NCI-H1694 treated with DMSO at 0.1 percent for 48 hours (cell line): ENCODE measurements around the gene SRGAP2.
"Not testable (repeated sequence)": the region's sequence is repeated elsewhere in the genome, so short reads cannot be mapped to it uniquely, and the experiment has no call there.

ENCODE experiments used
- DNase-seq: peaks from one replicate; lab custom pipeline; 2025; lab: John Stamatoyannopoulos, UW

The SRGAP2 gene

GRCh38 chr1:206203364-206204158 lies at the start of gene SRGAP2:
SRGAP2 (plus strand) TSS chr1:206203541; CDS start chr1:206205971, 2,430 bp downstream.
- not testable (repeated sequence) for DNase-seq

DNA sequence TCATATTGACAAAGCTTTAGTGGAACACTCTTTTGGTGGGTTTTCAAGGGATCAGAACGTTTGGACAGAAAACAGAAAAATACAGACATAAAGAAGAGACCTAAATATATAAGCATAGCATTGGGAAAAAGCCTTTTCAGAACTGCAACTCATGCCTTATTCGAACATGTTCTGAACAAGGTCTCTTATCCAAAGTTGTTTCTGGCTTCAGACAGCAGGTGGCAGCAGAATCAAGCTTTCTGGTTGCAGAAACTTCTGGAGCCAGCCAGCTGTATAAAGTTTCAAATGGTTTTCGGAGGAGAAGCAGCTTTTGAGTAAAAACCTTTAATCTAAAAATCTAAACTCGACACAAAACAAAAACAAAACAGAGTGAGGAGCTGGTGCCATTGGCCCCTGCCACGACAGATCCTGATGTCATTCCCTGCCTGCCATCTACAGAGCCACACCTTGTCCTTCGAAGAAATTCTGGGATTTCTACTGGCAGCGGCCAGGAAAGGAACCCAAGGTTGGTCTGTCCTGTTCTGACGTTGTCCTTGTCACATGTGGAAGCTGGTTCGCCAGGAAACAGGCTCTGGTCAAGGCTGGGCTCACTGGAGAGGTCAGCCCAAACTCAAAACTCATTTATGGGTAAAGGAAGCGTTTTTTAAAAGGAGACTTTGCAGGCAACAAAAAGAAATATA lies 35.9 kb upstream of the SRGAP2 start:
- DNase-seq, result not testable (repeated sequence)

- not testable (repeated sequence) for DNase-seq
These were observed 33.5 kb upstream of the SRGAP2 start for GRCh38 chr1:206169794-206170193.

GRCh38 chr1:206173110-206173719 lies 30.1 kb upstream of the SRGAP2 start:
- not testable (repeated sequence) for DNase-seq

GRCh38 chr1:206174182-206174868 lies 29.0 kb upstream of the SRGAP2 start:
- not testable (repeated sequence) for DNase-seq

DNA sequence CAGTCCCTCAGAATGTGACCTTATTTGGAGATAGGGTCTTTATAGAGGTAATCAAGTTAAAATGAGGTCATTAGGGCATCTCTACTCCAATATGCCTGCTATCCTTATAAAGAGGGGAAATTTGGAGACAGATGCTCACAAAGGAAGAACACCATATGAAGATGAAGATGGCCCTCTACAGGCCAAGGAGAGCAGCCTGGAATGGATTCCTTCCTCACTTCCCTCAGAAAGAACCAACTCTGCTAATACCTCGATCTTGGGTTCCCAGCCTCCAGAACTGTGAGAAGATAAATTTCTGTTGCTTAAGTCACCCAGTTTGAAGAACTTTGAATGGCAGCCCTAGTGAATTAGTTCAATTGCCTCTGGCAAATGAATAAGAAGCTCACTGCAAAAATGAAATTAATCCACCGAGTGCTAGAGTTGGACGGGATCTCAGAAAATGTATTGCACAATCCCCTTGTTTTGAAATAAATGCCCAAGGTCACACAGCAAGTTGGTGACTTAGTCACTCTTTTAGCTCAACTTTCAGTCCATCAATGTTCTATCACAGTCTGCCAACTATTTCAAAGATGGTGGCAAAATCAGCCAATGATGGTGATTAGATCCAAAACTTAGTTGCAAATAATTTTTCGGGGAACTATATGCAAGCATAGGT lies 27.8 kb upstream of the SRGAP2 start:
- not testable (repeated sequence) for DNase-seq

- DNase-seq, result not testable (repeated sequence)
These were observed 27.2 kb upstream of the SRGAP2 start for GRCh38 chr1:206176114-206176502.

DNA sequence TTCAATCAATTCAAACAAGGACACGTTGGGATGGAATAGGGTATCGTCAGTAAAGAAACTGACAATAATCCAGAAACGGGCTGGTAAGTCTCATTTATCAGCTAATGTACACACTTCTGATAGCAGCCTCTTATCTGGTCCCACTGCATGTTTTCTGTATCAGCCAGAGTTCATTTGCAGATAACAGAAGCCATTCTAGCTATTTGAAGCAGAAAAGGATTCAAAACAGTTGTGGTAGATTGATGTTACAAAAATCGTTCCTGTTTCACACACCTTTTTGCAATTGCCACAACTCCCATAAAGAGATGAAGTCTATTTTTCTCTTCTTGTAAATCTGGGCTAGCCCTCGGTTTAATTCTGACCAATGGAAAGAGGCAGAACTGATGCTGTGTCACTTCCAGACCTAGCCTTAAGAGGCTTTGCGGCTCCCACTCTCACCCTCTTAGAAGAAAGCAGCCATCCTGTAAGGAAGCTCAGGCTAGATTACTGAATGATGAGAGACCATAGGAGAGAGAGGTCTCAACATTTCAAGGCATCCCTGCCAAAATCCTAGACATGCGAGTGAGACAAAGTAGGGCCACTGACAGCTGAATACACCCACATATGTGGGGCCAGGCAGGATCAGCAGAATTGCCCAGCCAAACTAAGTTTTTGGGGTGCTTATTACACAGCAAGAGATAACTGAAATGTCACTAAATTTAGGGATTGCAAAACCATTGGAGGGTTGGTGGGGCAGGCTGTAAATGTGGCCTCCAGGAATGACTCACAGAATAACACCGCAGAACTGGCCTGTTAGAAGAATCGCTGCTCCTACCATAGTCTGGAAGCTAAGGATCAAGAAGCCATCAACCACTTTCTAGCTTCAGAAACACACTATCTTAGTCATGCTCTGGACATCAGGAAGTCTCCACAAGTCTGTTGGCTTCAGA lies 25.0 kb upstream of the SRGAP2 start:
- DNase-seq, result not testable (repeated sequence)

DNA sequence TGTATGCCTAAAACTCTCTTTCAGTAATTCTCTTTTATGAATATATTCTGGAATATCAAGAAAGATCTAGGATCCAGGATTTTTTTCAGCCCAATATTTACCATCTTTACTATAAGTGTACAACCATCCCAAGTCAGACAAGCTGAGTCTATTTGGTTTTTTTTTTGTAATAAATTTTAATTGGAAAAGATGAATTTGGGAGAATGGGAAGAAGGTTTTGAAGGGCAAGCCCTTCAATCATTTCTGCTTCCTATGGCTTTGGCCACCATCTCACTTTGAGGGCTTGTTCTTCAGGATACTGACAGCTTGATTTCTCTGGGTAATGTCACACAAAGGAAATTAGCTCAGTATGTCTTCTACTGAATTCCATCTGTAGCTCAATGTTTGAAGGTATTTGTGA lies 23.7 kb upstream of the SRGAP2 start:
- DNase-seq, result not testable (repeated sequence)

DNA sequence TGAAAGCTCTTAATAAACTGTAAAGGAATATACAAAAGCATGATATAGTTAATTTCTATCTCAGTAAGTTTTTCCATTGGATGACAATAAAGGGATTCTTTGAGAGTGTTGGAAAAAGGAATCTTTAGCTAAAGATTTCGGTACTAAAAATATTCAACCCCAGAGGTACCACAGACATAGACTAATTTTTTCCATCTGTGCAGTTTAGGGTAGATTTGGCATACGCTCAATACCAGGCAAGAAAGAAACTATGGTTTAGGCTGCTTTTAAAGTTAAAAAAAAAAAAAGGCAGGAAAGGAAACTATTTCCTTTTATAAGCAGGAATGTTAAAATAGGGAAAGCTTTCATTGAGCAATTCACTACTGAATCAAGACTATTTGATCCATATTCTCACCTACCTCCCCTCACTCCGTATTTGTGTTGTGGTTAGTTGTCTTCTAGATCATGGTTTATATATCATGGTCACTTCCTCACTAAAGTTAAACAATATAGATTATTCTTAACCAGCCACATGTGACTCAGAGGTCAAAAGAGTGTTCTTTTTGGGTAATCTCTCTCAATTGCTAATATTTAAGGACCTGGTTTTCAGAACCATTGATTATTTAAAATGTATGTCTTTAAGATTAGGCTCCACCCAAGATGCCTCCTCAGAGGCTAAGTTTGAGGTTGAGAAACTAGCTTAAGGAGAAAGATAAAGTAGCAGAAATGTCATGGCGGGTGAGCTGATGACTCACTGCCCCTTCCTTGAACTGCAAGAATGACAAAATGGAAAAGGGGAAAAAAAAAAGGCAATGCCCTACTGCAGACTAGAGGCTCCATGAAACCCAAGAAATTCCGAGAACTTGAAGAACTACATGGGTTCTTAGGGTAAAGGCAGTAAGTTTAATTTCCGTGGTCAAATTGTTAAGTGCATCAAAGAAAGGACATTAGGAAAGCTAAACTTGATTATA lies 20.7 kb upstream of the SRGAP2 start:
- DNase-seq, result not testable (repeated sequence)

- DNase-seq, result not testable (repeated sequence)
These were observed 19.6 kb upstream of the SRGAP2 start for GRCh38 chr1:206183788-206184187.

DNA sequence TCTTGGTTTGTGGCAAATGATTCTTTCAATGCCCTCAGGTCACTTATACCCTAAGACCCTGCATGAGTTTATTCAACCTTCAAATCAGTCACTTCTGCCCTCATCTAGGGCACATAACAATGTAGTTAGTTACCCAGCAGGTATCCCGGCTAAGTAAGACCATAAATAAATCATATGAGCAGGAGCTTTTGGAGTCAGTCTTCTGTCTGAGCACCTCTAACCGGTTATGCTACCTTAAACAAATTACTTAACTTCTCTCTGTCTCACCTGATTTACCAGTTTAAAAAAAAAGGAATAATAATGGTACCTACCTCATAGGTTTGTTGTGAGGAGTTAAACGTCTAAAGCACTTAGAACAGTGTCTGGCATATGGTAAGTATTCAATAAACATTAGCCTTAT lies 17.6 kb upstream of the SRGAP2 start:
- not testable (repeated sequence) for DNase-seq

- not testable (repeated sequence) for DNase-seq
These were observed 16.5 kb upstream of the SRGAP2 start for GRCh38 chr1:206186826-206187225.

DNA sequence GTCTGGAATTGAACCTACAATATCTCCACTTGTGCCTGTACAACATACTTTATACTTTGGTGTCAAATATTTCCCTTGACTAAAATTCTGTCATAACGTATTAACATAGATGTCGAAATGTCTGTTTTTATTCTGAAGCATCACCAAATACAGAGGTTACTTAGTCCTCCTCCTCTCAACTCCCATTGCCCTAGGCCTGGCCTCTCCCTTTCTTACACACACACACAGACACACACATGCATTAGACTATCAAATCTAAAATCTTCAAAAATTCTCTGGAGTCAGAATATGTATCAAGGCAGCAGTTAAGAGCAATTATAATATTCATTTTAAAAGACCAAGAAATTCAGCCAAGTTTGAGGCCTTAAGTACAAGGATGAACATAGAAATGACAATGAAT lies 8.2 kb upstream of the SRGAP2 start:
- not testable (repeated sequence) for DNase-seq

DNA sequence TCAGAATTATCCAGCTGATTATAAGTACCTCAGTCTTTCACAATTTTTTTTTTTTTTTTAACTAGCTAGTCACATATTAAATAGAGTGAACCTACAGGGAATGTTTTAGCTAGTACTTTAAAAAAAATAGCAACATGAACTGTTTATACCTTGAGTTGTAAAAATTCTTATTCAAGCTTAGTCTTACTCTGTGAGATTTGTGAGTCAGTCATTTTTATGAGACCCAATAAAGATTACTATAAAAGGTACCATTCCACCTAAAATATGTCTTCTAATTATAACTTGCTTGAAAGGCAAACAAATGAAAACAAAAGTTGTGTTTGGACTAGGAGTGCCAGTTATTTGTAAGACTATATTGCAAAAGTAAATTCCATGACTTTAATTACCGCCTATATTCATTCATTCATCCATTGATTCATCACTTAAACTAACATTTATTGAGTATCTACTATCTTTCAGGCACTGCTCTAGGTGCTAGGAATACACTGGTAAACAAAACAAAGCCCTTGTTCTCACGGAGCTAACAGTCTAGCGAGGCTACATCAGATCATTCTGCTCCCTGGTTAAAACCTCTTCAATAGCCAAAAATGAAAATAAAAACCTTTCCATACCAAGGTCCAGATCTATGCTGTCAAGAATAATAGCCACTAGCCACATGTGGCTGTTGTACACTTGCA lies 6.5 kb upstream of the SRGAP2 start:
- DNase-seq, result not testable (repeated sequence)

DNA sequence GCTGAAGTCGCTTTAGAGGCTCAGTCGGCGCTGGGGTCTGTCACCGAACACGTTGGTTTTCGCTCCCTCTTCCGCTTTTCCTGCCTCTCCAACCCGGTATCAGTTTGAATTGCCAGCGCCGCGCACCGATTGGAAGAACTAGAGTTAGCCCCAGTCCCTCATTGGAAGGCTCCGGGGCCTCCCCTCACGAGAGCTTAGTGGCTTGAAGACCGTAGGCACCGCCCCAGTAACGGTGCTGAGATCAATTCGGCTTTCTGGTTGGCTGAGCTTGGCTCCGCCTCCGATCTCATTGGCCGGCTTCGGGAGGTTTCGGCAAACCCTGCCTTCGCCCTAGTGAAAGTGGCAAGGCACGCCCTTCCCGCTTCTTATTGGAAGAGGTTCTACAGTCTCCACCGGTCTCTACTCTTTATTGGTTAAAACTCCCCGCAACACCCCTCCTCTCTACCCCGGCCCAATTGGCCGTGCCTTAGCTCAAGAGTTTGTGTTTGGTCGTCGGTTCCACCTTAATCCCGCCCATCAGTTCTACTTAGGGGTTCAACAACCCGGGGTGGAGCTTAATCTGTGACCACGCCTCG lies 465 bp upstream of the SRGAP2 start, which contains the start of gene FAM72A:
TSS of gene FAM72A (minus strand) at position 51 of the 575 bp plus-strand sequence. CDS start 814 bp downstream, outside the sequence.
- peak; percentile 99 for DNase-seq

GRCh38 chr1:206204159-206204511 lies 794 bp downstream of the SRGAP2 start:
- not testable (repeated sequence) for DNase-seq

DNA sequence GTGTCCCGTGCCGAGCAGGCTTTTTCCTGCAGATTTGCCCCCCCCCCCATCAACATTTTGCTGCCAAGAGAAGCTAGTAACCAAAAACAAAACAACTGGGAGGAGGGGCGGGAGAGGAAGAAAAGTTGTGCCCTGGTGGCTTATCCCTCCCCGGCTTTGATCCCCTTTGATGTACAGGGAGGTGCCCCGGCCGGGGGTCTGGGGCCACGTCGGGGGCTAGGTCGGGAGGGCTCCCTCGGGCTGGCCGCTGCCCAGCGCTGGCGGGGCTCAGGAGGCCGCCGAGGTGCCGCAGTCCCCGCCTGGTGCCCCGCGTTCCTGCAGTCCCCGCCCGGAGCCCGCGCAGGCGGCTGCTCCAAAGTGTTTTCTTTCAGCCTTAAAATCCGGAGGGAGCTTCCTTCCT lies 1.5 kb downstream of the SRGAP2 start:
- DNase-seq, result not testable (repeated sequence)
